H9 (cell line): ENCODE data around the gene RC3H2. TPM values are rescaled to one million over a fixed set of nuclear protein-coding genes. Genes with fewer than 3 reads are reported as not detected.

Source experiments
- DNase-seq: peaks from one replicate; pipeline ENCODE4 v3.0.0-alpha.2; 2017
- H2AFZ ChIP-seq: one replicate; pipeline ENCODE4 v1.6.1; 2013; ENCODE audit warnings: mild to moderate bottlenecking, low read length, control low read depth, moderate library complexity
- H2AK5ac ChIP-seq: 2 replicates; pipeline ENCODE4 v1.6.1; 2013; ENCODE audit warnings: low read length, control low read depth, mixed read lengths; ENCODE audit not compliant: insufficient read length
- H2BK120ac ChIP-seq: one replicate; pipeline ENCODE4 v1.6.1; 2013; ENCODE audit warnings: low read depth, mild to moderate bottlenecking, low read length, control low read depth, inconsistent platforms; ENCODE audit not compliant: poor library complexity, severe bottlenecking
- H2BK12ac ChIP-seq: 2 replicates; pipeline ENCODE4 v1.6.1; 2013; ENCODE audit warnings: low read length, control low read depth, mixed read lengths, low read depth; ENCODE audit not compliant: insufficient read length
- H2BK15ac ChIP-seq: 2 replicates; pipeline ENCODE4 v1.6.1; 2013; ENCODE audit warnings: low read depth, low read length, control low read depth
- H2BK20ac ChIP-seq: one replicate; pipeline ENCODE4 v1.6.1; 2013; ENCODE audit warnings: low read depth, mild to moderate bottlenecking, low read length, control low read depth, inconsistent platforms; ENCODE audit not compliant: poor library complexity, severe bottlenecking
- H2BK5ac ChIP-seq: 2 replicates; pipeline ENCODE4 v1.6.1; 2013; ENCODE audit warnings: low read length, control low read depth, mixed read lengths; ENCODE audit not compliant: insufficient read length
- H3K14ac ChIP-seq: 2 replicates; pipeline ENCODE4 v1.6.1; 2013; ENCODE audit warnings: low read length, control low read depth; ENCODE audit not compliant: insufficient read depth
- H3K18ac ChIP-seq: 2 replicates; pipeline ENCODE4 v1.6.1; 2013; ENCODE audit warnings: low read depth, mild to moderate bottlenecking, mixed read lengths, low read length, control low read depth; ENCODE audit not compliant: insufficient read length
- H3K23ac ChIP-seq: 2 replicates; pipeline ENCODE4 v1.6.1; 2013; ENCODE audit warnings: low read length, control low read depth, mixed read lengths, low read depth; ENCODE audit not compliant: insufficient read length
- H3K23me2 ChIP-seq: 2 replicates; pipeline ENCODE4 v1.6.1; 2013; ENCODE audit warnings: low read depth, mild to moderate bottlenecking, mixed read lengths, low read length, control low read depth; ENCODE audit not compliant: insufficient read length, poor library complexity, severe bottlenecking
- H3K27ac ChIP-seq: 2 replicates; pipeline ENCODE4 v1.5.1; 2013; ENCODE audit warnings: low read length, control low read depth, mixed read lengths, low read depth; ENCODE audit not compliant: insufficient read length
- H3K27me3 ChIP-seq: 2 replicates; pipeline ENCODE4 v1.6.1; 2013; ENCODE audit warnings: low read length, control low read depth, inconsistent platforms; ENCODE audit not compliant: insufficient read depth
- H3K4ac ChIP-seq: 2 replicates; pipeline ENCODE4 v1.6.1; 2013; ENCODE audit warnings: low read depth, mild to moderate bottlenecking, control low read depth, inconsistent platforms, low read length, moderate library complexity
- H3K4me1 ChIP-seq: 2 replicates; pipeline ENCODE4 v1.6.1; 2013; ENCODE audit warnings: low read length, control low read depth, inconsistent platforms; ENCODE audit not compliant: insufficient read depth
- H3K4me2 ChIP-seq: 2 replicates; pipeline ENCODE4 v1.6.1; 2013; ENCODE audit warnings: low read length, control low read depth, mixed read lengths; ENCODE audit not compliant: insufficient read length, insufficient read depth
- H3K56ac ChIP-seq: 2 replicates; pipeline ENCODE4 v1.6.1; 2013; ENCODE audit warnings: low read depth, mild to moderate bottlenecking, mixed read lengths, low read length, control low read depth; ENCODE audit not compliant: insufficient read length
- H3K79me1 ChIP-seq: 2 replicates; pipeline ENCODE4 v1.6.1; 2013; ENCODE audit warnings: low read depth, mild to moderate bottlenecking, moderate library complexity, low read length, control low read depth, inconsistent platforms; ENCODE audit not compliant: insufficient read depth, poor library complexity, severe bottlenecking
- H3K79me2 ChIP-seq: 2 replicates; pipeline ENCODE4 v1.6.1; 2013; ENCODE audit warnings: low read length, control low read depth, inconsistent platforms; ENCODE audit not compliant: insufficient read depth
- H3K9ac ChIP-seq: 2 replicates; pipeline ENCODE4 v1.6.1; 2013; ENCODE audit warnings: low read length, control low read depth, mixed read lengths; ENCODE audit not compliant: insufficient read length; ENCODE audit errors: extremely low read depth
- H3K9me3 ChIP-seq: one replicate; pipeline ENCODE4 v1.6.1; 2013; ENCODE audit warnings: low read depth, low read length, inconsistent platforms; ENCODE audit not compliant: control insufficient read depth
- H3T11ph ChIP-seq: one replicate; pipeline ENCODE4 v1.6.1; 2013; ENCODE audit warnings: mild to moderate bottlenecking, low read length, control low read depth, inconsistent platforms
- H4K20me1 ChIP-seq: one replicate; pipeline ENCODE4 v1.6.1; 2013; ENCODE audit not compliant: control insufficient read depth, insufficient read length, insufficient read depth
- H4K5ac ChIP-seq: 2 replicates; pipeline ENCODE4 v1.6.1; 2013; ENCODE audit warnings: low read depth, mild to moderate bottlenecking, mixed read lengths, low read length, control low read depth; ENCODE audit not compliant: insufficient read length
- H4K8ac ChIP-seq: replicated peaks from 2 replicates; pipeline ENCODE4 v1.6.1; 2013; ENCODE audit warnings: low read length, control low read depth, mixed read lengths, low read depth; ENCODE audit not compliant: insufficient read length
- H4K91ac ChIP-seq: 2 replicates; pipeline ENCODE4 v1.6.1; 2013; ENCODE audit warnings: low read depth, mild to moderate bottlenecking, moderate library complexity, mixed read lengths, low read length, control low read depth; ENCODE audit not compliant: insufficient read length
- H3K27ac Mint-ChIP-seq, 3 experiments: 2 replicates in 2 of 3; 3 replicates in 1 of 3; pipeline ENCODE4 v1.8.0; 2020 to 2021; ENCODE audit warnings: mixed read lengths in 3 of 3, mild to moderate bottlenecking in 1 of 3, moderate library complexity in 1 of 3
- H3K27me3 Mint-ChIP-seq: 2 replicates; pipeline ENCODE4 v1.8.0; 2021; ENCODE audit warnings: low read depth, mild to moderate bottlenecking, moderate library complexity, mixed read lengths
- H3K36me3 Mint-ChIP-seq, 3 experiments: 2 replicates in 2 of 3; 3 replicates in 1 of 3; pipeline ENCODE4 v1.8.0; 2020 to 2021; ENCODE audit warnings: low read depth in 3 of 3, mixed read lengths in 3 of 3; ENCODE audit not compliant: insufficient read depth in 1 of 3
- H3K4me1 Mint-ChIP-seq, 2 experiments: 2 replicates each; pipeline ENCODE4 v1.8.0; 2020; ENCODE audit warnings: mixed read lengths in 2 of 2
- H3K4me3 Mint-ChIP-seq, 2 experiments: 2 replicates in 1 of 2; 3 replicates in 1 of 2; pipeline ENCODE4 v1.8.0; 2020 to 2021; ENCODE audit warnings: mild to moderate bottlenecking in 2 of 2, mixed read lengths in 2 of 2, moderate library complexity in 1 of 2
- H3K9me3 Mint-ChIP-seq, 2 experiments: 2 replicates in 1 of 2; 3 replicates in 1 of 2; pipeline ENCODE4 v1.8.0; 2020; ENCODE audit warnings: mild to moderate bottlenecking in 2 of 2, mixed read lengths in 2 of 2, moderate library complexity in 1 of 2
- WGBS: extraction: QIAGEN DNeasy Blood & Tissue Kit; methylation state at CpG from one replicate; pipeline ENCODE4 v1.1.7; 2013; ENCODE audit warnings: missing lambda C conversion rate, low lambda C conversion rate, mixed read lengths; ENCODE audit not compliant: insufficient read length; ENCODE audit errors: extremely low coverage; 5-methylcytosine and 5-hydroxymethylcytosine counted together
- total RNA-seq: library from RNA; stranded (reverse); gene quantifications from 2 replicates; pipeline ENCODE4 v1.2.1, GENCODE V29; 2021
- TF ChIP-seq, protein P1 (sequence below): fragments of 200-600 bp; sonication (generic); conservative IDR thresholded peaks from 3 replicates; pipeline ENCODE4 v1.8.0; 2021; ENCODE audit warnings: antibody characterized with exemption, mild to moderate bottlenecking

The RC3H2 gene
- total RNA-seq, 1 experiment from 2014 or later, result 49.0 TPM

- TF ChIP-seq, protein P1, sequence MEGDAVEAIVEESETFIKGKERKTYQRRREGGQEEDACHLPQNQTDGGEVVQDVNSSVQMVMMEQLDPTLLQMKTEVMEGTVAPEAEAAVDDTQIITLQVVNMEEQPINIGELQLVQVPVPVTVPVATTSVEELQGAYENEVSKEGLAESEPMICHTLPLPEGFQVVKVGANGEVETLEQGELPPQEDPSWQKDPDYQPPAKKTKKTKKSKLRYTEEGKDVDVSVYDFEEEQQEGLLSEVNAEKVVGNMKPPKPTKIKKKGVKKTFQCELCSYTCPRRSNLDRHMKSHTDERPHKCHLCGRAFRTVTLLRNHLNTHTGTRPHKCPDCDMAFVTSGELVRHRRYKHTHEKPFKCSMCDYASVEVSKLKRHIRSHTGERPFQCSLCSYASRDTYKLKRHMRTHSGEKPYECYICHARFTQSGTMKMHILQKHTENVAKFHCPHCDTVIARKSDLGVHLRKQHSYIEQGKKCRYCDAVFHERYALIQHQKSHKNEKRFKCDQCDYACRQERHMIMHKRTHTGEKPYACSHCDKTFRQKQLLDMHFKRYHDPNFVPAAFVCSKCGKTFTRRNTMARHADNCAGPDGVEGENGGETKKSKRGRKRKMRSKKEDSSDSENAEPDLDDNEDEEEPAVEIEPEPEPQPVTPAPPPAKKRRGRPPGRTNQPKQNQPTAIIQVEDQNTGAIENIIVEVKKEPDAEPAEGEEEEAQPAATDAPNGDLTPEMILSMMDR, result no peak
- H3T11ph ChIP-seq, result no peak overlapping the region
- H2BK15ac ChIP-seq, result no peak overlapping the region
- Mint-ChIP-seq H3K9me3 (peaks cover 0 to 3% of the 10 kb centered on the region in 2 experiments; a peak in 2 of 5 replicates), H3K27me3 (peaks cover 5% of the 10 kb centered on the region; the same call in 1 of the 2 replicates), H3K4me1 (peaks cover 8 to 11% of the 10 kb centered on the region in 2 experiments), H3K27ac (no peak overlapping the region), H3K4me3 (no peak overlapping the region), H3K36me3 (no peaks in the 10 kb centered on the region; a peak in 1 of 7 replicates)
- H2BK12ac ChIP-seq, result no peak overlapping the region
- H3K9me3 ChIP-seq, result no peaks in the 10 kb centered on the region
- no peak overlapping the region for H2BK5ac ChIP-seq
- no peaks in the 10 kb centered on the region for H3K23me2 ChIP-seq
- no peak overlapping the region for H3K56ac ChIP-seq
- H3K79me1 ChIP-seq, result no peaks in the 10 kb centered on the region
- no peak overlapping the region for H2AK5ac ChIP-seq
- no peak overlapping the region for H3K4ac ChIP-seq
- no peak overlapping the region for H4K5ac ChIP-seq
- H3K14ac ChIP-seq, result no peak overlapping the region
- no peaks in the 10 kb centered on the region for H3K79me2 ChIP-seq
- no CpG with 5 or more reads among the region's 14 CpGs for WGBS
- H4K91ac ChIP-seq, result no peak overlapping the region
- no peak overlapping the region for H3K27ac ChIP-seq
- no peaks in the 10 kb centered on the region for H4K20me1 ChIP-seq
- no peak overlapping the region for H4K8ac ChIP-seq
- no peaks in the 10 kb centered on the region for H3K27me3 ChIP-seq
- H3K9ac ChIP-seq, result no peak overlapping the region
- no peak overlapping the region for H2BK20ac ChIP-seq
- DNase-seq, result no peak
- H3K4me2 ChIP-seq, result no peak overlapping the region
- H3K18ac ChIP-seq, result no peak overlapping the region
- no peaks in the 10 kb centered on the region for H3K4me1 ChIP-seq
- H3K23ac ChIP-seq, result no peak overlapping the region
- H2BK120ac ChIP-seq, result no peak overlapping the region
- H2AFZ ChIP-seq, result no peak overlapping the region
Measured at GRCh38 chr9:122837266-122837850, 67.8 kb downstream of the RC3H2 start.
